ENCODE results near the gene CHMP4B. TPM values are rescaled to one million over a fixed set of nuclear protein-coding genes. Genes with fewer than 3 reads are reported as not detected.

The CHMP4B gene
- total and polyA plus RNA-seq, 2 experiments from 2014 or later, result 5.5 to 48.2 TPM

DNA sequence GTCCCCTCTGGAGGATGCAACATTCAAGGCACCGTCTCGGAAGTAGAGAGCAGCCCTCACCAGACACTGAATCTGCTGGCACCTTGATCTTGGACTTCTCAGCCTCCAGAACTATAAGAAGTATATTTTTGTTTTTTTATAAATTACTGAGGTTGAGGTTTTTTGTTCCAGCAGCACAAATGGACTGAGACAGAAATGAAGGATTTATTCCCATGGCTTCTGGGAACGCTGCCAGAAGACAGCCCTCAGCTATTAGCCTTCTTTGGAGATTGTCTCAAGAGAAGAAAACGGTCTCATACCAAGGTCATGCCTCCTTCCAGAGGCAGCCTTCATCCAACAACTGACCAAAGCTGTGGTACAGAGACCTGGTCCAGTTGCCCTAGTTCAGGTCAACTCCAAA, 85.4 kb downstream of the CHMP4B start:
- no peaks in the 10 kb centered on the region for H3K9me3 ChIP-seq (ENCODE audit: low read depth)
- H3K9ac ChIP-seq, result no peak overlapping the region
- peak; percentile 35 for DNase-seq
- no peaks in the 10 kb centered on the region for H4K20me1 ChIP-seq (ENCODE audit: insufficient read depth)
- peaks cover 12% of the 10 kb centered on the region for H3K4me1 ChIP-seq (ENCODE audit: insufficient read depth)
- 68 to 76% methylated on average over 4 of the region's 4 CpGs for WGBS, 2 experiments (ENCODE audit: low coverage in 1 of 2, low lambda C conversion rate in 2 of 2, missing lambda C conversion rate in 2 of 2)
- H3K79me2 ChIP-seq (ENCODE audit: insufficient read depth), result no peaks in the 10 kb centered on the region
- in situ Hi-C loops (cut with MboI), result no loop called here
- no peaks in the 10 kb centered on the region for H3K9me2 ChIP-seq (ENCODE audit: insufficient read depth)
- no peak overlapping the region for H2AFZ ChIP-seq
- 0 out of 2 replicates have a peak, but pooled peaks cover 8% of the 10 kb centered on the region for H3F3A ChIP-seq (ENCODE audit: insufficient read depth)
- H3K27ac ChIP-seq, result no peak overlapping the region
- H3K4me3 ChIP-seq, result no peak overlapping the region
- 0 out of 2 replicates have a peak, but pooled peaks cover 3% of the 10 kb centered on the region for H3K27me3 ChIP-seq (replicated peaks; ENCODE audit: insufficient read depth)
- TF ChIP-seq EZH2phosphoT487 (IDR thresholded peaks at IDR 0.05; ENCODE audit: insufficient read depth, low read depth) (no peak), EZH2 (IDR thresholded peaks at IDR 0.05; ENCODE audit: insufficient read depth, poor library complexity, severe bottlenecking) (no peak)
- no peaks in the 10 kb centered on the region for H3K36me3 ChIP-seq (ENCODE audit: low read depth)
- H3K4me2 ChIP-seq (ENCODE audit: unreplicated experiment), result no peak overlapping the region

GRCh38 chr20:33897313-33897912, 86.3 kb downstream of the CHMP4B start:
- H3K4me1 ChIP-seq (ENCODE audit: insufficient read depth), result peaks cover 12% of the 10 kb centered on the region
- no peak overlapping the region for H2AFZ ChIP-seq
- WGBS, 2 experiments (ENCODE audit: low coverage in 1 of 2, low lambda C conversion rate in 2 of 2, missing lambda C conversion rate in 2 of 2), result 61 to 65% methylated on average over 8 of the region's 8 CpGs
- H3K9me3 ChIP-seq (ENCODE audit: low read depth), result no peaks in the 10 kb centered on the region
- TF ChIP-seq EZH2 (IDR thresholded peaks at IDR 0.05; ENCODE audit: insufficient read depth, poor library complexity, severe bottlenecking), result no peak
- no peak for TF ChIP-seq EZH2phosphoT487 (IDR thresholded peaks at IDR 0.05; ENCODE audit: insufficient read depth, low read depth)
- in situ Hi-C loops (cut with MboI), result no loop called here
- no peak overlapping the region for H3K27ac ChIP-seq
- no peak overlapping the region for H3K4me2 ChIP-seq (ENCODE audit: unreplicated experiment)
- no peak overlapping the region for H3K9ac ChIP-seq
- no peaks in the 10 kb centered on the region for H3K9me2 ChIP-seq (ENCODE audit: insufficient read depth)
- H3K36me3 ChIP-seq (ENCODE audit: low read depth), result no peaks in the 10 kb centered on the region
- H3K4me3 ChIP-seq, result no peak overlapping the region
- 0 out of 2 replicates have a peak, but pooled peaks cover 5% of the 10 kb centered on the region for H3K27me3 ChIP-seq (replicated peaks; ENCODE audit: insufficient read depth)
- no peaks in the 10 kb centered on the region for H4K20me1 ChIP-seq (ENCODE audit: insufficient read depth)
- DNase-seq, result no peak
- 0 out of 2 replicates have a peak, but pooled peaks cover 8% of the 10 kb centered on the region for H3F3A ChIP-seq (ENCODE audit: insufficient read depth)
- no peaks in the 10 kb centered on the region for H3K79me2 ChIP-seq (ENCODE audit: insufficient read depth)

GRCh38 chr20:33899106-33899505, 88.0 kb downstream of the CHMP4B start:
- peaks cover 5% of the 10 kb centered on the region; the same call in 1 of the 2 replicates for H3K4me1 ChIP-seq (ENCODE audit: insufficient read depth)
- TF ChIP-seq EZH2phosphoT487 (IDR thresholded peaks at IDR 0.05; ENCODE audit: insufficient read depth, low read depth) (no peak), EZH2 (IDR thresholded peaks at IDR 0.05; ENCODE audit: insufficient read depth, poor library complexity, severe bottlenecking) (no peak)
- H3K27me3 ChIP-seq (replicated peaks; ENCODE audit: insufficient read depth), result 0 out of 2 replicates have a peak, but pooled peaks cover 5% of the 10 kb centered on the region
- 0 out of 2 replicates have a peak, but pooled peaks cover 2% of the 10 kb centered on the region for H3F3A ChIP-seq (ENCODE audit: insufficient read depth)
- H3K27ac ChIP-seq, result no peak overlapping the region
- no peak overlapping the region for H3K9ac ChIP-seq
- H4K20me1 ChIP-seq (ENCODE audit: insufficient read depth), result no peaks in the 10 kb centered on the region
- H3K9me2 ChIP-seq (ENCODE audit: insufficient read depth), result no peaks in the 10 kb centered on the region
- H3K36me3 ChIP-seq (ENCODE audit: low read depth), result no peaks in the 10 kb centered on the region
- no peak overlapping the region for H3K4me2 ChIP-seq (ENCODE audit: unreplicated experiment)
- H3K4me3 ChIP-seq, result no peak overlapping the region
- no peak for DNase-seq
- in situ Hi-C loops (cut with MboI), result no loop called here
- H2AFZ ChIP-seq, result no peak overlapping the region
- no peaks in the 10 kb centered on the region for H3K79me2 ChIP-seq (ENCODE audit: insufficient read depth)
- H3K9me3 ChIP-seq (ENCODE audit: low read depth), result no peaks in the 10 kb centered on the region
- 61 to 71% methylated on average over 7 of the region's 7 CpGs for WGBS, 2 experiments (ENCODE audit: low coverage in 1 of 2, low lambda C conversion rate in 2 of 2, missing lambda C conversion rate in 2 of 2)

DNA sequence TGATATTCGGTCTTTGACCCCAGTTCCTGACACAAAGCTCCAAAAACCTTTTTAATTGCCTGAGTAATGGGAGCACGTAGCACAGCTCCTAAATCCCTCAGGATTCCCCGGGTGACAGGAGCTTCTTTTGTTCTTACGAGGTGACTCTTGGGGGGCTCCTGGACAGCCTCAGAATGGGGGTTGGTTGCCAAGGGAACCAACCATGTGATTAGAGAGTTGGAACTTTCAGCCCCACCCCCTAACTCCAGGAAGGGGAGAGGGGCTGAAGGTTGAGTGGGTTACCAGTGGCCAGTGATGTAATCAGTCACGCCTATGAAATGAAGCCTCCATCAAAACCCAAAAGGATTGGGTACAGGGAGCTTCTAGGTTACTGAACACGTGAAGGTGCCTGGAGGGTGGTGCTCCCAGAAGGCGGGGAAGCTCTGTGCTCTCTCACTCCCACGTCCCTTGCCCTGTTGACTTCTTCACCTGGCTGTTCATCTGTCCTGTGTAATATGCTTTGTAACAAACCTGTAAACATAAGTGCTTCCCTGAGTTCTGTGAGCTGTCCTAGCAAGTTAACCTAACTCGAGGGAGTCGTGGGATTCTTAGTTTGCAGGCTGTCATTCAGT, 89.5 kb downstream of the CHMP4B start:
- DNase-seq, result no peak
- no peak overlapping the region for H3K9ac ChIP-seq
- H3F3A ChIP-seq (ENCODE audit: insufficient read depth), result no peaks in the 10 kb centered on the region
- no peaks in the 10 kb centered on the region for H3K9me2 ChIP-seq (ENCODE audit: insufficient read depth)
- H3K9me3 ChIP-seq (ENCODE audit: low read depth), result no peaks in the 10 kb centered on the region
- no peak overlapping the region for H3K4me2 ChIP-seq (ENCODE audit: unreplicated experiment)
- TF ChIP-seq EZH2phosphoT487 (IDR thresholded peaks at IDR 0.05; ENCODE audit: insufficient read depth, low read depth), result no peak
- no peak for TF ChIP-seq EZH2 (IDR thresholded peaks at IDR 0.05; ENCODE audit: insufficient read depth, poor library complexity, severe bottlenecking)
- in situ Hi-C loops (cut with MboI), result no loop called here
- no peaks in the 10 kb centered on the region for H4K20me1 ChIP-seq (ENCODE audit: insufficient read depth)
- 30 to 37% methylated on average over 9 to 10 of the region's 10 CpGs for WGBS, 2 experiments (ENCODE audit: low coverage in 1 of 2, low lambda C conversion rate in 2 of 2, missing lambda C conversion rate in 2 of 2)
- no peaks in the 10 kb centered on the region for H3K4me1 ChIP-seq (ENCODE audit: insufficient read depth)
- no peaks in the 10 kb centered on the region for H3K79me2 ChIP-seq (ENCODE audit: insufficient read depth)
- H2AFZ ChIP-seq, result no peak overlapping the region
- no peak overlapping the region for H3K27ac ChIP-seq
- H3K36me3 ChIP-seq (ENCODE audit: low read depth), result no peaks in the 10 kb centered on the region
- no peak overlapping the region for H3K4me3 ChIP-seq
- H3K27me3 ChIP-seq (replicated peaks; ENCODE audit: insufficient read depth), result 0 out of 2 replicates have a peak, but pooled peaks cover 5% of the 10 kb centered on the region
